Measurements from ENCODE around the gene GAR1.

GAR1 gene

GRCh38 chr4:109810552-109811387, 4.8 kb upstream of the GAR1 start:
- Histone ChIP-seq H3K27ac (ENCODE audit: low read depth, low read length, severe bottlenecking) (no peak overlapping the region), H3K4me3 (ENCODE audit: extremely low read depth, insufficient read depth, low read length, poor library complexity, severe bottlenecking) (no peak overlapping the region), H3K36me3 (ENCODE audit: control insufficient read depth, insufficient read depth, low read length) (no peaks in the 10 kb centered on the region), H3K9me3 (ENCODE audit: control insufficient read depth, low read length) (no peaks in the 10 kb centered on the region), H3K4me1 (ENCODE audit: control insufficient read depth, insufficient read depth, low read length, poor library complexity, severe bottlenecking) (no peaks in the 10 kb centered on the region)
- WGBS, 2 experiments (ENCODE audit: insufficient coverage in 2 of 2): 75 to 78% methylated on average over 7 to 9 of the region's 11 CpGs

- Histone ChIP-seq H3K9me3 (ENCODE audit: control insufficient read depth, low read length) (no peaks in the 10 kb centered on the region), H3K4me3 (ENCODE audit: extremely low read depth, insufficient read depth, low read length, poor library complexity, severe bottlenecking) (no peak overlapping the region), H3K27ac (ENCODE audit: low read depth, low read length, severe bottlenecking) (no peak overlapping the region), H3K36me3 (ENCODE audit: control insufficient read depth, insufficient read depth, low read length) (no peaks in the 10 kb centered on the region), H3K4me1 (ENCODE audit: control insufficient read depth, insufficient read depth, low read length, poor library complexity, severe bottlenecking) (no peaks in the 10 kb centered on the region)
- no CpG with 5 or more reads among the region's 3 CpGs for WGBS, 2 experiments (ENCODE audit: insufficient coverage in 2 of 2)
Observed at GRCh38 chr4:109811707-109812106, 3.9 kb upstream of the GAR1 start.

- H3K4me1 ChIP-seq (ENCODE audit: control insufficient read depth, insufficient read depth, low read length, poor library complexity, severe bottlenecking): no peaks in the 10 kb centered on the region
- H3K9me3 ChIP-seq (ENCODE audit: control insufficient read depth, low read length): no peaks in the 10 kb centered on the region
- peak overlapping the region; percentile 80 for H3K4me3 ChIP-seq (ENCODE audit: extremely low read depth, insufficient read depth, low read length, poor library complexity, severe bottlenecking)
- peaks cover 40% of the 10 kb centered on the region for H3K36me3 ChIP-seq (ENCODE audit: control insufficient read depth, insufficient read depth, low read length)
- peak overlapping the region; percentile 90 for H3K27ac ChIP-seq (ENCODE audit: low read depth, low read length, severe bottlenecking)
- WGBS, 2 experiments (ENCODE audit: insufficient coverage in 2 of 2): 0 to 4% methylated on average over 4 to 19 of the region's 19 CpGs
Observed at GRCh38 chr4:109816082-109816442, 500 bp downstream of the GAR1 start.

GRCh38 chr4:109816894-109817293, 1.3 kb downstream of the GAR1 start:
- H3K4me3 ChIP-seq (ENCODE audit: extremely low read depth, insufficient read depth, low read length, poor library complexity, severe bottlenecking): peak overlapping the region; percentile 80
- H3K36me3 ChIP-seq (ENCODE audit: control insufficient read depth, insufficient read depth, low read length): peaks cover 46% of the 10 kb centered on the region
- H3K9me3 ChIP-seq (ENCODE audit: control insufficient read depth, low read length): no peaks in the 10 kb centered on the region
- 94 to 100% methylated on average over 1 of the region's 1 CpG for WGBS, 2 experiments (ENCODE audit: insufficient coverage in 2 of 2)
- no peaks in the 10 kb centered on the region for H3K4me1 ChIP-seq (ENCODE audit: control insufficient read depth, insufficient read depth, low read length, poor library complexity, severe bottlenecking)
- H3K27ac ChIP-seq (ENCODE audit: low read depth, low read length, severe bottlenecking): no peak overlapping the region

GRCh38 chr4:109818268-109818667, 2.7 kb downstream of the GAR1 start:
- H3K4me3 ChIP-seq (ENCODE audit: extremely low read depth, insufficient read depth, low read length, poor library complexity, severe bottlenecking): no peak overlapping the region
- no peak overlapping the region for H3K27ac ChIP-seq (ENCODE audit: low read depth, low read length, severe bottlenecking)
- no peaks in the 10 kb centered on the region for H3K9me3 ChIP-seq (ENCODE audit: control insufficient read depth, low read length)
- H3K4me1 ChIP-seq (ENCODE audit: control insufficient read depth, insufficient read depth, low read length, poor library complexity, severe bottlenecking): no peaks in the 10 kb centered on the region
- 100% methylated on average over 2 of the region's 4 CpGs; no CpG with 5 or more reads in 1 of the 2 experiments for WGBS, 2 experiments (ENCODE audit: insufficient coverage in 2 of 2)
- peaks cover 57% of the 10 kb centered on the region for H3K36me3 ChIP-seq (ENCODE audit: control insufficient read depth, insufficient read depth, low read length)

GRCh38 chr4:109820563-109820962, 5.0 kb downstream of the GAR1 start:
- H3K36me3 ChIP-seq (ENCODE audit: control insufficient read depth, insufficient read depth, low read length): peaks cover 69% of the 10 kb centered on the region
- WGBS, 2 experiments (ENCODE audit: insufficient coverage in 2 of 2): 86 to 100% methylated on average over 2 of the region's 2 CpGs
- no peak overlapping the region for H3K4me3 ChIP-seq (ENCODE audit: extremely low read depth, insufficient read depth, low read length, poor library complexity, severe bottlenecking)
- no peak overlapping the region for H3K27ac ChIP-seq (ENCODE audit: low read depth, low read length, severe bottlenecking)
- no peaks in the 10 kb centered on the region for H3K9me3 ChIP-seq (ENCODE audit: control insufficient read depth, low read length)
- no peaks in the 10 kb centered on the region for H3K4me1 ChIP-seq (ENCODE audit: control insufficient read depth, insufficient read depth, low read length, poor library complexity, severe bottlenecking)

- Histone ChIP-seq H3K4me1 (ENCODE audit: control insufficient read depth, insufficient read depth, low read length, poor library complexity, severe bottlenecking) (no peaks in the 10 kb centered on the region), H3K36me3 (ENCODE audit: control insufficient read depth, insufficient read depth, low read length) (peaks cover 69% of the 10 kb centered on the region), H3K9me3 (ENCODE audit: control insufficient read depth, low read length) (no peaks in the 10 kb centered on the region), H3K4me3 (ENCODE audit: extremely low read depth, insufficient read depth, low read length, poor library complexity, severe bottlenecking) (no peak overlapping the region), H3K27ac (ENCODE audit: low read depth, low read length, severe bottlenecking) (no peak overlapping the region)
- WGBS, 2 experiments (ENCODE audit: insufficient coverage in 2 of 2): no CpG with 5 or more reads among the region's 2 CpGs
Observed at GRCh38 chr4:109821185-109821584, 5.6 kb downstream of the GAR1 start.

GRCh38 chr4:109826719-109827118, 11.2 kb downstream of the GAR1 start:
- H3K4me3 ChIP-seq (ENCODE audit: extremely low read depth, insufficient read depth, low read length, poor library complexity, severe bottlenecking): no peak overlapping the region
- H3K9me3 ChIP-seq (ENCODE audit: control insufficient read depth, low read length): no peaks in the 10 kb centered on the region
- H3K27ac ChIP-seq (ENCODE audit: low read depth, low read length, severe bottlenecking): no peak overlapping the region
- H3K4me1 ChIP-seq (ENCODE audit: control insufficient read depth, insufficient read depth, low read length, poor library complexity, severe bottlenecking): no peaks in the 10 kb centered on the region
- H3K36me3 ChIP-seq (ENCODE audit: control insufficient read depth, insufficient read depth, low read length): peaks cover 30% of the 10 kb centered on the region

- H3K27ac ChIP-seq (ENCODE audit: low read depth, low read length, severe bottlenecking): no peak within 1 kb of the TSS
- H3K4me3 ChIP-seq (ENCODE audit: extremely low read depth, insufficient read depth, low read length, poor library complexity, severe bottlenecking): no peak within 1 kb of the TSS
- WGBS, 2 experiments (ENCODE audit: insufficient coverage in 2 of 2): no CpG with 5 or more reads among the region's 2 CpGs
- no peaks in the 10 kb centered on the region for H3K9me3 ChIP-seq (ENCODE audit: control insufficient read depth, low read length)
- no peaks in the 10 kb centered on the region for H3K4me1 ChIP-seq (ENCODE audit: control insufficient read depth, insufficient read depth, low read length, poor library complexity, severe bottlenecking)
- H3K36me3 ChIP-seq (ENCODE audit: control insufficient read depth, insufficient read depth, low read length): peaks cover 23% of the 10 kb centered on the region
Observed at GRCh38 chr4:109827672-109828071, 12.1 kb downstream of the GAR1 start, which contains the start of gene RRH. Gene RRH (plus strand): TSS chr4:109827972. CDS start chr4:109828028, 56 bp downstream.

GRCh38 chr4:109833756-109834155, 18.2 kb downstream of the GAR1 start:
- Histone ChIP-seq H3K27ac (ENCODE audit: low read depth, low read length, severe bottlenecking) (no peak overlapping the region), H3K9me3 (ENCODE audit: control insufficient read depth, low read length) (no peaks in the 10 kb centered on the region), H3K36me3 (ENCODE audit: control insufficient read depth, insufficient read depth, low read length) (no peaks in the 10 kb centered on the region), H3K4me3 (ENCODE audit: extremely low read depth, insufficient read depth, low read length, poor library complexity, severe bottlenecking) (no peak overlapping the region), H3K4me1 (ENCODE audit: control insufficient read depth, insufficient read depth, low read length, poor library complexity, severe bottlenecking) (no peaks in the 10 kb centered on the region)
- no CpG with 5 or more reads among the region's 4 CpGs for WGBS, 2 experiments (ENCODE audit: insufficient coverage in 2 of 2)

- Histone ChIP-seq H3K27ac (ENCODE audit: low read depth, low read length, severe bottlenecking) (no peak overlapping the region), H3K4me3 (ENCODE audit: extremely low read depth, insufficient read depth, low read length, poor library complexity, severe bottlenecking) (no peak overlapping the region), H3K36me3 (ENCODE audit: control insufficient read depth, insufficient read depth, low read length) (no peaks in the 10 kb centered on the region), H3K4me1 (ENCODE audit: control insufficient read depth, insufficient read depth, low read length, poor library complexity, severe bottlenecking) (no peaks in the 10 kb centered on the region), H3K9me3 (ENCODE audit: control insufficient read depth, low read length) (no peaks in the 10 kb centered on the region)
- WGBS, 2 experiments (ENCODE audit: insufficient coverage in 2 of 2): no CpG with 5 or more reads among the region's 3 CpGs
Observed at GRCh38 chr4:109836985-109837384, 21.4 kb downstream of the GAR1 start.
